ENCODE measurements around the gene RBP4.

The RBP4 gene

GRCh38 chr10:93598157-93598556, 2.9 kb downstream of the RBP4 start:
- in situ Hi-C loops (cut with MboI; ENCODE audit: low pct_unique_long_range_greater_than_20kb, low sequenced_read_pairs) = no loop called here
- no peak for DNase-seq

GRCh38 chr10:93597075-93597599, 3.9 kb downstream of the RBP4 start:
- in situ Hi-C loops (cut with MboI; ENCODE audit: low pct_unique_long_range_greater_than_20kb, low sequenced_read_pairs) = no loop called here
- no peak for DNase-seq

- in situ Hi-C loops (cut with MboI; ENCODE audit: low pct_unique_long_range_greater_than_20kb, low sequenced_read_pairs) = no loop called here
- no peak for DNase-seq
Measured at GRCh38 chr10:93596539-93596938, 4.5 kb downstream of the RBP4 start.

GRCh38 chr10:93595378-93596161, 5.5 kb downstream of the RBP4 start:
- no peak for DNase-seq
- in situ Hi-C loops (cut with MboI; ENCODE audit: low pct_unique_long_range_greater_than_20kb, low sequenced_read_pairs) = no loop called here

- in situ Hi-C loops (cut with MboI; ENCODE audit: low pct_unique_long_range_greater_than_20kb, low sequenced_read_pairs) = no loop called here
- no peak for DNase-seq
Measured at GRCh38 chr10:93594518-93594917, 6.5 kb downstream of the RBP4 start.

- no peak for DNase-seq
Measured at GRCh38 chr10:93593749-93594148, 7.3 kb downstream of the RBP4 start.

GRCh38 chr10:93593254-93593653, 7.8 kb downstream of the RBP4 start:
- DNase-seq = no peak
- in situ Hi-C loops (cut with MboI; ENCODE audit: low pct_unique_long_range_greater_than_20kb, low sequenced_read_pairs) = no loop called here

More at GRCh38 chr10:93593749-93594148, 7.3 kb downstream of the RBP4 start:
- in situ Hi-C loops (cut with MboI; ENCODE audit: low pct_unique_long_range_greater_than_20kb, low sequenced_read_pairs) = no loop called here

GRCh38 chr10:93591065-93591808, 9.8 kb downstream of the RBP4 start:
- in situ Hi-C loops (cut with MboI; ENCODE audit: low pct_unique_long_range_greater_than_20kb, low sequenced_read_pairs) = no loop called here
- no peak for DNase-seq

GRCh38 chr10:93590638-93591037, 10.4 kb downstream of the RBP4 start:
- no peak for DNase-seq
- in situ Hi-C loops (cut with MboI; ENCODE audit: low pct_unique_long_range_greater_than_20kb, low sequenced_read_pairs) = no loop called here

- in situ Hi-C loops (cut with MboI; ENCODE audit: low pct_unique_long_range_greater_than_20kb, low sequenced_read_pairs) = no loop called here
- no peak for DNase-seq
Measured at GRCh38 chr10:93589648-93590562, 11.1 kb downstream of the RBP4 start.

GRCh38 chr10:93584445-93584844, 16.6 kb downstream of the RBP4 start:
- no peak for DNase-seq
- in situ Hi-C loops (cut with MboI; ENCODE audit: low pct_unique_long_range_greater_than_20kb, low sequenced_read_pairs) = no loop called here

GRCh38 chr10:93580828-93581227, 20.2 kb downstream of the RBP4 start:
- no peak for DNase-seq
- in situ Hi-C loops (cut with MboI; ENCODE audit: low pct_unique_long_range_greater_than_20kb, low sequenced_read_pairs) = no loop called here

GRCh38 chr10:93579985-93580711, 20.9 kb downstream of the RBP4 start:
- in situ Hi-C loops (cut with MboI; ENCODE audit: low pct_unique_long_range_greater_than_20kb, low sequenced_read_pairs) = no loop called here
- no peak for DNase-seq

GRCh38 chr10:93579089-93579488, 21.9 kb downstream of the RBP4 start:
- no peak for DNase-seq
- in situ Hi-C loops (cut with MboI; ENCODE audit: low pct_unique_long_range_greater_than_20kb, low sequenced_read_pairs) = no loop called here

- in situ Hi-C loops (cut with MboI; ENCODE audit: low pct_unique_long_range_greater_than_20kb, low sequenced_read_pairs) = no loop called here
- no peak for DNase-seq
Measured at GRCh38 chr10:93577565-93577964, 23.5 kb downstream of the RBP4 start.

- no peak for DNase-seq
- in situ Hi-C loops (cut with MboI; ENCODE audit: low pct_unique_long_range_greater_than_20kb, low sequenced_read_pairs) = no loop called here
Measured at GRCh38 chr10:93576888-93577287, 24.1 kb downstream of the RBP4 start.

- DNase-seq = no peak
- in situ Hi-C loops (cut with MboI; ENCODE audit: low pct_unique_long_range_greater_than_20kb, low sequenced_read_pairs) = no loop called here
Measured at GRCh38 chr10:93573924-93574323, 27.1 kb downstream of the RBP4 start.

GRCh38 chr10:93573051-93573909, 27.8 kb downstream of the RBP4 start:
- peak; percentile 94 for DNase-seq
- in situ Hi-C loops (cut with MboI; ENCODE audit: low pct_unique_long_range_greater_than_20kb, low sequenced_read_pairs) = no loop called here
